Measurements from ENCODE around the gene IL18R1.

GRCh38 chr2:102365763-102366162 is 10.2 kb downstream of the IL18R1 start:
- TF ChIP-seq CTCF (IDR thresholded peaks at IDR 0.05; ENCODE audit: low read depth, low read length, poor library complexity, severe bottlenecking) (no peak), EZH2phosphoT487 (IDR thresholded peaks at IDR 0.05; ENCODE audit: borderline replicate concordance, low read length) (no peak)
